NCI-H82 (cell line): ENCODE measurements around the gene SVOPL.

Source experiments
- DNase-seq: peaks from one replicate; lab custom pipeline; 2025; lab: John Stamatoyannopoulos, UW

The SVOPL gene

GRCh38 chr7:138563808-138564207 is 137.4 kb downstream of the SVOPL start:
- DNase-seq, result no peak

GRCh38 chr7:138559448-138559847 is 141.7 kb downstream of the SVOPL start:
- DNase-seq, result no peak

GRCh38 chr7:138556771-138557484 is 144.2 kb downstream of the SVOPL start:
- DNase-seq, result no peak

- no peak for DNase-seq
Observed at GRCh38 chr7:138555684-138556083, 145.5 kb downstream of the SVOPL start.

GRCh38 chr7:138554674-138555073 is 146.5 kb downstream of the SVOPL start:
- no peak for DNase-seq

- DNase-seq, result no peak
Observed at GRCh38 chr7:138553805-138554204, 147.4 kb downstream of the SVOPL start.

- DNase-seq, result no peak
Observed at GRCh38 chr7:138551102-138551501, 150.1 kb downstream of the SVOPL start.

GRCh38 chr7:138550337-138550736 is 150.8 kb downstream of the SVOPL start:
- no peak for DNase-seq

- DNase-seq, result no peak
Observed at GRCh38 chr7:138549082-138549481, 152.1 kb downstream of the SVOPL start.

- no peak for DNase-seq
Observed at GRCh38 chr7:138546829-138547228, 154.3 kb downstream of the SVOPL start.

GRCh38 chr7:138546064-138546619 is 155.0 kb downstream of the SVOPL start:
- DNase-seq, result no peak

GRCh38 chr7:138545123-138545522 is 156.0 kb downstream of the SVOPL start:
- DNase-seq, result no peak
